ENCODE measurements around the gene TPM4.
A peak's percentile ranks its signal among the peaks of the same experiment; 100 is the strongest.

Gene TPM4

DNA sequence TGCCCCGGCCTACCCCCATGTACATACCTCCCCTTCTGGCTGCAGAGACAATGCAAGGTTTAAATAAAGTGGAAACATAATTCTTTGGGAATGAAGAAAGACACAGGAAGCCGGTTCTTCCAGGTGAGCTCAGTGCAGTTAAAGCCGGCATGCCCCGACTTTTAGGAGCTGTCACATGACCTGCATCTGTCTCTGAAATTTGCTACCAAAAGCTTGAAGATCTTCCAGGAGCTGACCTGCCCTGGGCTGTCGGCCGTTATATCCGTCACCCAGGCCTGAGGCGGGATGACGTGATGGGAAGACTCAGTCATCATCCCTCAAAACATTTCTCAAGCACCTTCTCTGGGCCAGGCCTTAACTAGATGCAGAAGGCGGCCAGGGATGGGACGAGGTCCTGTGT lies 45.7 kb downstream of the TPM4 start:
- DNase-seq = no peak

DNA sequence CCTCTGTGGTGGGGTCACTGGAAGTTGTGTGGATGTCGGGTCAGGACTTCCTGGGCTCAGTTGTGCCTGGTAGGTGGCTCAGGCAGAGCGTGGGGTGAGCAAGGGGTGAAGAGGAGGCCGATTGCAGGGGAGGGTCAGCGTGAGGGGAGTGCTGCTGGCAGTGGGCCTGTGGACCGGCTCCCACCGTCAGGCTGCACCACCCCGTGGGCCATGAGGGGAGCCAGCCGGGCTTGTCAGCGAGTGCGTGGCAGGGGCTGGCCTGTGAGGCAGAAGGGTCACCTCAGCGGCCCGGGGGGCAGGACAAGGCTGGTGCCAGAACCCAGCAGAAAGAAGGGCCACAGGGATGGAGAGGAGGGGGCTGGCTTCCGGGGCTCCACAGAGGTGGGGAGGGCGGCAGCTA lies 48.7 kb downstream of the TPM4 start:
- no peak for DNase-seq

DNA sequence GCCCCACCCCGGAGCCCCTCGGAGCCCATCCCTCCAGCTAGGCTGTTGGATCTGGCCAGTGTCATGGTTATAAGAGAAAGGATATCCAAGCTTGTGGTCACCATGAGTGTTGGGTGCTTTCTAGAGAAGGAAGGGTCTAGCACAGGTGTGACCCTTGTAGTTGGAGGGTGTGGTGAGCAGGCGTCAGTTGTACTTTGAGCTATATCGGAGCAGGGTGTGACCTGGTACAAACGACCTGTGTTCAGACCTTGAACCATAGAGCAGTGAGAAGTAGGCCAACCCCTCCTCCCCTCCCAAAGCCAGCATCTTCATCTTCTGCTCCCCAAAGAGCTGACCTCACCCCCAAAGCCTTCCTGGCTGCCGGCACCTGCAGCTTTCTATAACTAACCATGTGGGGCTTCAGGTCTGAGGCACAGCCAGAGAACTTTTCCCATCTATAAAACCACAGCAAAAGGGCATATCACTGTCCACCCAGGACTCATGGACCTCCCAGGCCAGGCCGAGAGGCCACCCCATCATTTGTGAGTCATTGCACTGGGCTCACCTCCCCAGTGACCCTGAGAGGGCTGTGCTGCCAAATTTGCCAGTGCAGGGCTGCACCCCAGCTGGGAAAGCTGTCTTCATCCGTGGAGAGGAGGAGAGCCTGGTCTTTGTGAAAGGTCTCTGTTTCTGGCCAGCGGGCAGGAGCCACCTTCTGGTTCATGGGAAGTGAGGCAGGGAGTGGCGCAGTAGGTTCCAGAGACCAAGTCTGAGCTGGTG lies 49.6 kb downstream of the TPM4 start:
- DNase-seq = no peak

DNA sequence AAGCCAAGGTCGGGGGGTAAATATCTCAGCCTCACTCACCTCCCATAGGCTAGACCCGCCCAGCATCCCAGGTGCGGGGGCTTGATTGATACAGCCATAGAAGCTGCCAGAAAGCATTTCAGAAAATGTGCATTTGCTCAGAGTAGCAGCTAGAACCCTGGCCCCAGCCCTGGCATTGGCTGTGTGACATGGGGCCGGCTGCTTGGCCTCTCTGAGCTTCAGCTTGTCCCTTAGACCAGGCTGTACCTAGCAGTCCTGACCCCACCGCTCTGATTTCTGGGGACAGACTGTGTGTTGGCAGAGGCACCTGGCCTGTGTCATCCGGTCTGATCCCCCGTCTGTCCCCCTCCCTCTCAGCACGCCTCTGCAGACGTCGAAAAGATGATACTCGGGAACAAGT lies 50.8 kb downstream of the TPM4 start:
- DNase-seq = no peak

DNA sequence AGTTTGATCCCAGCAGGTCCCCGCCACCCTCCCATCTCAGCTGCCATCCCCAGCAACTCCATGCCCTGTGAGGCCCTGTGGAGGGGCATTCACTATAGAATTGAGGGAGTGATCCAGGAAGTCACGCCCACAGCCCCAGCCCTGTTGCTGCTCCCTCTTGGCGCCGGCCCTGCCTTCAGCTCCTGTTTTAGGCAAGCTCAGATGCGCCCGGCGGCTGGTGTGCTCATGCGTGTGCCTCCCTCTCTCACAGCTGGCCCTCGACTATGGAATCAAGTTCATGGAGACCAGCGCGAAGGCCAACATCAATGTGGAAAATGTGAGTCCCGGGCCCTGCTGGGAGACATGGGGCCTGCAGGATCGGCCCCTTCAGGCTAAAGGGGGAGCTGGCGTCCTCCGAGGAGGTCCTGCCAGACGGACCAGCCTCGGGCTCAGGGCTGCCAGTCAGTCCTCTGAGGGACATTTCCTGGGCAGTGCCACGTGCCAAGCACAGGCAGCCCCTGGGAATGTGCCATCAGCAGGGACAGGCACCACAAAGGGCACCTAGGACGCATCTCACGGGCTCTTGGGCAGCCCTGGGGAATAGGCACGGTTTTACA lies 51.6 kb downstream of the TPM4 start:
- no peak for DNase-seq

GRCh38 chr19:16131648-16132047 lies 55.4 kb downstream of the TPM4 start:
- no peak for DNase-seq

DNA sequence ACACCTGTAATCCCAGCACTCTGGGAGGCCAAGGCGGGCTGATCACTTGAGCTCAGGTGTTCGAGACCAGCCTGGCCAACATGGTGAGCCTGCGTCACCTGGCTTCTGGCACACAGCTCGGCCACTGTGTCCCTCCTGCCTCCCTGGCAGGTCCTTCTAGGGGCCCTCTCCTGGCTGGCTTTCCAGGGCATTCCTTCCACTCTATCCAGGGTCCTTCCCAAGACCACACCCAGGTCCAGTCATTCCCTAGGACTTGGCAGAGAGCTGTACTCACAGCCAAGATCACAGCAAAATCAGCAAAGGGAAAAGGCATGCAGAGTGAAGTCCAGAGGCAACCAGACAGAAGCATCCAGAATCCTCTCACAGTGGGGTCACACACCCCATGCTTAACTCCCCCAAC lies 57.5 kb downstream of the TPM4 start:
- no peak for DNase-seq

DNA sequence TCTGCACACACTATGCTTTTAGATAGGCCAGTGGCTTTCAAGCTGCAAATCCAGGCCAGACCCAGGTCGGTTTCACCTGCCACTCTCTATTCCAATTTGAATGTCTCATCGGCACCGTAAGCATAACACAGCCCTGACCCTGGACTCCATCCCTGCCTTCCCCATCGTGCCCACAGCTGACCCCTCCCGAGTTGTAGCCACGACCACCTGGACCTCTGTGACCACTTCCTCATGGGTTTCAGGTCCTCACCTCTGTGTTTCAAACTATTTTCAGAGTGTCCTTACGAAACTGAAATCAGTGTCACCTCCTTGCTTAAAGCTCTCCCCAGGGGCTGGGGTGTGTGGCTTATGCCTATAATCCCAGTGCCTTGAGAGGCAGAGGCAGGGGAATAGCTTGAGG lies 58.2 kb downstream of the TPM4 start:
- DNase-seq = no peak

DNA sequence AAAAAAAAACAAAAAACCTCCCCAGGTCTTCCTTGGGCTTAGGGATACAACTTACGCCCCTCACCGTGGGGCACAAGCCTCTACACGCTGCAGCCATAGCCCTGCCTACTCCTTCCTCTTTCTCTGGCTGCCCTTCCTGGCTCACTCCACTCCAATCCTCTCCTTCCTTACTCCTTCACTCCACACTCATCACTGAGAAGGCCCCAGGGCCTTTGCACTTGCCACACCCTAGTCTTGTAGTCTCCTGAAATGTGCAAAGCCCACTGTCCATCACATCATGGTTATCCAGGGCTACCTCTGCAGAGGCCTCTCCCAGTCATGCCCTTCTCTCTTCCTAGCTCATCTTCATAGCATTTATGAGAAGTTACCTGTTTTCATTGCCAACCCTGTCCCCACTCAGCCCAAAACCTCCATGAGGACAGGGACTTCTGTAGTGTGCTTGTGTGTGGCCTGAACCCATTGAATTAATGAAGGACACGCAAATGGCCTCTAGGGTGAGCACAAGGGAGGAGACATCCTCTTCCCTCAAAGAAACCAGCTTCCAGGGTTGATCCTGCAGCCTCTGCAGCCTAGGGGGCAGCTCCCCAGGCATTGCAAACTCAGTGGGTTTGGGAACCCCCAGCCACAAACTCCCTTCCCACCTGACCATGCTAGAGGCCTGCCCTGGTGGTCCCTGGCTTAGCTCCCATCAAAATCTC lies 59.3 kb downstream of the TPM4 start:
- DNase-seq = no peak

- DNase-seq = no peak
Observed at GRCh38 chr19:16136185-16136999, 60.1 kb downstream of the TPM4 start.

DNA sequence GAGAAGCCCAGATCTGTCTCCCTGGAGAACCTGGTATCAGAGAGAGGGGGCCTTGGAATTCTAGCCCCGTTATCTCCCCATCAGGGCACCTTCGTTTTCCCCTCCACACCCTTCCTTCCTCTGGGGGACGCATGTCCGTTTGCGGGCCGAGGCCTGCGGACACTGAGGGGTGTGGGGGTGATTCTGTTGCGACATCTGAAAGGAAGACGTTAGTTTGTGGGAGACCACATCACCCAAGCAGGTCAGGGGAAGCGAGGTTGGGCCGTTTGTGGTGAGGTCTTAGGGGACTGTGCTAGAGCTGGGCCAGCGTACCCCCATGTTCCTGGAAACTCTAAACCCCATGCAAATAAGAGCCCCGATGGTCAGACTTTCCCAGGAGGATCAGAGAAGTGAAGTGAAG lies 63.5 kb downstream of the TPM4 start:
- no peak for DNase-seq

- DNase-seq = no peak
Observed at GRCh38 chr19:16141043-16141442, 64.7 kb downstream of the TPM4 start.

- DNase-seq = no peak
Observed at GRCh38 chr19:16142032-16142580, 65.8 kb downstream of the TPM4 start.

- peak in 1 of 56 donors; percentile 1 for DNase-seq
Observed at GRCh38 chr19:16143399-16144215, 67.3 kb downstream of the TPM4 start, which contains the start of gene HSH2D. HSH2D (plus strand) TSS chr19:16143685; CDS start chr19:16148751, 5,066 bp downstream.

- no peak for DNase-seq
Observed at GRCh38 chr19:16144216-16144581, 67.9 kb downstream of the TPM4 start.

GRCh38 chr19:16146112-16146511 lies 69.8 kb downstream of the TPM4 start:
- no peak for DNase-seq

- no peak for DNase-seq
Observed at GRCh38 chr19:16148443-16149229, 72.3 kb downstream of the TPM4 start.
